Kidney capillary endothelial cell (primary cell): ENCODE measurements around the gene IRF4.

Source experiments
- DNase-seq: peaks from one replicate; pipeline ENCODE4 v3.0.0-alpha.2; 2018; ENCODE audit warnings: low spot score

The IRF4 gene

DNA sequence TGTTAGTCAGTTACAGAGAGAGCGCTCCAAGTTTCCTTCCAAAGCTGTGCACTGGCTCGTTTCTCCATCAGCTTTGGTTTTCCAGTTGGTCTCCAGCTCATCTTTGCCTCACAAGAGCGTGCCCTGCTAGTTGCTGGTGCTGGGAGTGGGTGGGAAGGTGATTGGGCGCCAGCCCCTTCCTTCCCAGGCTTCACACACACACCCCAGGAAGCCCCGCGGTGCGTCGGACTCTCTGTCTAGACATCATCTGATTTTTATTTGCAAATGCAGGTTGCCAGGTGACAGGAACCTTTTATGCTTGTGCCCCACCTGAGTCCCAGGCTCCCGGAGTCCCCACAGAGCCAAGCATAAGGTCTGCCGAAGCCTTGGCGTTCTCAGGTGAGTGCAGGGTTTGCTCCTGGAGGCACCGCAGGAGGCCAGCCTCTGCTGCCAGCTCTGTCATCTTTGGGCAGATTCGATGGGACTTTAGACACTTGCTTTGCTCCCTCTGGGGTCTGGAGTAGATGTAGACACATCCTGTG is 7.1 kb downstream of the IRF4 start:
- no peak for DNase-seq

DNA sequence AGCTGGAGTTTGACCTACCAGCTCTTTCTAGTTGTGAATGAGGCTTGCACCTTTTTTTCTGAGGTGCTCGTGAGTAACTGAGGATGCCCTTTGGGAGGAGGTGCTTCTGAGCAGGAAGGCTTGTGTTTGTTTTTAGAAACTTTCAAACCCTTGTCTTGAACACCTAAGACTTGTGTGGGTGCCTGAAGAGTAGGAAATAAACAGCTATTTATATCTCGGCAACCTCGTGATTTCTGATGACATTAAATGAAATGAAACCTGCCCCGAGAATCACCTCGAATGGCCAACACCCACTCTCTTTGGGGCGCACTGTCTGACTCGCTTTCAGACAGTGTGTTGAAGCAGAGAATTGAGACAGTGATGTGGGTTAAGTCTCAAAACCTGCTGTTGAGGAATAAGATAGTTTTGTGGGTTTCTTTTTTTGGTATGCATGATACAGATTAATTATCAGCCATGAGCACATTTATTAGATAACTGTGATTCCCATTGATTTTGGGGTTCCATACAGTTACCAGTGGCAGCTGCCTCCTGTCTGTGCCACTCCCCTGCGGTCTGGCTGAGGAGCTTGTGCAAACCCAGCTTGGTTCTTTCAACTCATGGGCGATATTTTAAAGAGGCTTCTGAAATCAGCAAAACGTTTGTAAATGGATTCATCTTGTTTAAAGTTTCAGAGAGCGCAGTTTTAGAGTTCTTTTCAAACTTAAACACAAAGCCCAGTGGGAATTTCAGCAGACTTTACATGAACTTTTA is 8.4 kb downstream of the IRF4 start:
- no peak for DNase-seq

DNA sequence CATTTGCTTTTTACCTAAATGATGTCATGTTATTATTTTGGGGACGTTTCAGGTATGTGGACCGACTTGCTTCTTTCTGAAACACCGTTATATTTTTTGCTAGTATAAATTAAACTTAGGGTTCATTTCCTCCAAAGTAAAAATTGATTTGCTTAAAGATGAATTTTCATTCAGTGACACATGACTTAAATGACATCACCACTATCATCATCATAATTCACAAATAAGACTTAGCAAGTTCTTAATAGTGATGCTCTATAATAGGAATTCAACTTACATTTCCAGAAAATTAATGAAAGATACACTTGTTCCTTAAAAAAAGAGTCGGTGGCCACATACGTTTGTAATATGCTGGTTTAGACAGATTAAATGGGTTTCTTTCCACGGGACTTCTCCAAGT is 9.3 kb downstream of the IRF4 start:
- DNase-seq: no peak

DNA sequence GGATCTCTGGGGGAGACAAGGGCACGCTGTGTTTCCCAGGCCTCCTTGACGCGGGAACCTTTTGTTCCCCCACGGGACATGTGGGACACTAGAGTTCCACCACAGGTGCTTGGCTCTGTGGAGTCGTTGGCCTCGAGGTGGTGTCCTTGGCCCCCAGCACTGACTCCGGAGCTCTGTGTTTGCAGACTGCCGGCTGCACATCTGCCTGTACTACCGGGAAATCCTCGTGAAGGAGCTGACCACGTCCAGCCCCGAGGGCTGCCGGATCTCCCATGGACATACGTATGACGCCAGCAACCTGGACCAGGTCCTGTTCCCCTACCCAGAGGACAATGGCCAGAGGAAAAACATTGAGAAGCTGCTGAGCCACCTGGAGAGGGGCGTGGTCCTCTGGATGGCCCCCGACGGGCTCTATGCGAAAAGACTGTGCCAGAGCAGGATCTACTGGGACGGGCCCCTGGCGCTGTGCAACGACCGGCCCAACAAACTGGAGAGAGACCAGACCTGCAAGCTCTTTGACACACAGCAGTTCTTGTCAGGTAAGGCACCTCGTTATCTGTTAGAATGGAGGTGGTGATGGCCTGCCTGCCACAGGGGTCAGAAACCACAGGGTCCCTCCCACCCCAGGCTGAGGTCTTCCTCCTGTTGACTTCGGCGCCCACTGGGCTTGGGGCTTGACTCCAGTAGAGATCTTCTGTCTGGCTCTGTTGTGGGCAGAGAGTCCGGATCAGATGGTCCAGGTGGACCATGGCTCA is 9.9 kb downstream of the IRF4 start:
- DNase-seq: no peak

DNA sequence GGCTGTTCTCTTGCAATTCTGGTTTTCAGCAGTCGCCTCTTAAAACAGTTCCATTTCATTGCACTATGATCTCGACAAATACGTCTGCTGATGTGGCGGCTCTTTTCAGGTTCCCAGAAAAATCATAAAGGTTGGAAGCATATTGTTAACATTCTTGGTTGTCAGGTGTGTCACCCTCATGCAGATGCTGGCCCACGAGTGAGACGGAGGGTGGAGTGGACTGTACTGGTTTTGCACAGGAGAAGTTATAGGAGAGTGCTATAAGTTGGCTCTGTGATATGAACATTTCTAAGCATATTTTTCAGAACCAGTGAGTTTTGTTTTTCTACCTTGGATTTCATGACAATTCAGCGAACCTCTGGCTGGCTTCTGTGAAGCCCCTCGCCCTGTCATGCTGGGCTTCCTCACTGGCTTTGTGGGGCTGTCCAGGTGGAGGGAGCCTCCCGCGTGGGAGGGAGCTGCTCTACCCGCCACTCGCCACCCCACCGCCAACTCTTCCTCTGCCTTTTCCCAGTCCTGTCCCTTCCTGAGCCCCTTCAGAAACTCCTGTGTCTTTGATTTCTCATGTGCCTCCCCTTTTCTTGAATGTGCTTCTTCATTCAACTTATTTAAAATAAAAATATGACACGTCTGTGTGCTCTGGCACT is 10.6 kb downstream of the IRF4 start:
- DNase-seq: no peak

DNA sequence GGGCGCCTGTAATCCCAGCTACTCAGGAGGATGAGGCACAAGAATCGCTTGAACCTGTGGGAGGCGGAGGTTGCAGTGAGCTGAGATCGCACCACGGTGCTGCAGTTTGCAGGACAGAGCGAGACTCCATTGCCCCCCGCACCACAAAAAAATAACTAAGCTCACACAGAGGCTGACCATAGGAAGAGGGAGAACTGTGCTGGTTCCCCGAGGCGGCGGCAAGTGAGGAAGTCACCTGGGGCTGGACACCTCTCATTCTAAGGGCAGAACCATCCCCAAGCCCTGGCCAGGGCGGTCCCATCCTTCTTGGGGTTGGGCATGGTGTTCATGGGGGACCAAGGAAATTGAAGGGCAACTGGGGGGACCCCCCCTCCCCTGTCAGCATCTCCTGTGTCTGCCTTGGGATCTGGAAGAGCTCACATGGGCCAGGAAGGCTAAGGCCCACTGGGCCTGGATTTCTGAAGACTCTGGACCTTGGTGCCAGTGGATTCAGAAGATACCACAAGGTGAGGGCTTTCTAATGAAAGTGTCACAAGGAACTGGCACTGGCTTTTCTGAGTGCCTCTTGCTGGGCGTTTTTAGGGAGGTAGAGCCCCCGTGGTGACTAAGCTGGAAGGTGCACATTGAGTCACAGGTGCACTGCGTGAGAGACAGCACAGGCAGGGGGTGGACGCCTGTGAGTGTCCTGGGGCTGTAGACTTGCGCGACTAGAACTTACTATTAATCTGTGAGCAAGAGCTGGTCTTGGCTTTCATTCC is 11.5 kb downstream of the IRF4 start:
- no peak for DNase-seq

DNA sequence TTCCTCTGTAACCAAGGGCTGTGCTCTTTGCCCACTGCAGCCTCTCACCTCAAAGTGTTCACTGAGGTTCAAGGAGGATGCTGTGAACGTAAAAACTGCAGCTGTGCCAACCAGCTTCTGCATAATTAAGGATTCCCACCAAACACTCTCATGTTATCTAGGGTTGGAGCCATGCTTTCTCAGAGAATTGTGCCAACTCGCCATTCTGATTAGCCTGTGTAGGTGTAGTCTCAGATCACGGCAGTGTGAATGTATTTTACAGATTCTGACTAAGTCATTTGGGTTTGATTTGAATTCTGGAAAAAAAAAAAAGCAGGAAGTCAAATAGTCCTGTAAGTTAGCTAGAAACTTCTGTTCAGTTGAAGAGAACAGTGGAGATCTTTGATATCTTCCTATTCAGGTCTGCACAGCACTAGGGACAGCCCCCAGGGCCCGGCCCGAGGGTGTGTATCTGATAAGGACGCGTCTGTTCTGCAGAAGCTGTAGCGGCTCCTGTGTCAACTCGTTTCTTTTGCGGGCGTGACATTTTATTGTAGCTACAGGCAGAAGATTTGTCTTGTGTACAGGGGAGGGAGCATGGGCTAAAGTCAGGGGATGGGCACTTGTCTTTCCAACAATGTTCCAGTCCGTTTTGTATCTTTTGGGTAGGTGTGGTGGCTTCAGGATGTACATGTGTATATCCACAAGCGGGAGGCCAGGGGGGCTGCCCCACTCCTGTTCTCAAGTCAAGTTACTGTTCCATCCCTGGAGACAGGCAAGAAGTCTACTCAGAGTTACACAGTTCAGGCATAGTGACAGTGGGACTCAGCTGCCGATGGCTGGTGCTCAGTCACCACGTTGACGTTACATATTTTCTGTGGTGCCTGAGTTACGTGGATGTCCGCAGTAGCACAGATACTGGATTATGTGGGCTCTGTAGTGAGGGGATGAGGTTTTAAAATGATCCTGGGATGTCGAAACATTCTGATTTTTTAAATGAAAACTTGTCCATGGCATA is 12.4 kb downstream of the IRF4 start:
- no peak for DNase-seq

DNA sequence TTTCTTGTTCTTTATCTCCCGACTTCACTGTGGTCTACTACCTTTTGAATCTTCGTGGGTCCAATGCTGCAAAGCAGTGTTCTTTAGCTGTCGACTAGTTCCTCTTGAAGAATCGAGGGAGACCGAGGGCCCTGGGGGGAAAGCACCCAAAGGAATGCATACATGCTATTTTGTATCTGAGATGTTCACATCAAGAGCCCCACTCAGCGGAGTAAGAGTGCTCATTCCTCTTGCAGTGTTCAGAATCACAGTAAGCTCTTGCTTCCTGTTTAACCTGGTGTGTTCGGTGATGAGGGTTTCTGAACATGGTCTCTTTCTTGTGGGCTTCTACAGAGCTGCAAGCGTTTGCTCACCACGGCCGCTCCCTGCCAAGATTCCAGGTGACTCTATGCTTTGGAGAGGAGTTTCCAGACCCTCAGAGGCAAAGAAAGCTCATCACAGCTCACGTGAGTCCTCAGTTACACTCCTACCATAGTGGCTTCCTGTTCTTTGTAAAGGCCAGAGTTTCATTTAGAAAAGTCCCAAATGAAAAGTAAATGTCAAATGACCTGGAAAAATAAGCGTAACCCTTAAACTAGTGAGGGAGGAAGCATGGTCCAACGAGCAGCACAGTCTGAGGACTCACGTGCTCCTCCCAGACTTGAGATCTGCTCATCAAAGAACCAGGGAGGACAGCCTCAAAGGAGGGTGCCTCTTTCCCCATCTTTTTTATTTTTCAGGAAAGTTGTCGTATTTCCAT is 13.3 kb downstream of the IRF4 start:
- DNase-seq: no peak

DNA sequence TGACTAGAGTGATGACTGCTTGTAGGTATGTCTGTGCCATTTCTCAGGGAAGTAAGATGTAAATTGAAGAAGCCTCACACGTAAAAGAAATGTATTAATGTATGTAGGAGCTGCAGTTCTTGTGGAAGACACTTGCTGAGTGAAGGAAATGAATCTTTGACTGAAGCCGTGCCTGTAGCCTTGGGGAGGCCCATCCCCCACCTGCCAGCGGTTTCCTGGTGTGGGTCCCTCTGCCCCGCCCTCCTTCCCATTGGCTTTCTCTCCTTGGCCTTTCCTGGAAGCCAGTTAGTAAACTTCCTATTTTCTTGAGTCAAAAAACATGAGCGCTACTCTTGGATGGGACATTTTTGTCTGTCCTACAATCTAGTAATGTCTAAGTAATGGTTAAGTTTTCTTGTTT is 16.6 kb downstream of the IRF4 start:
- no peak for DNase-seq

DNA sequence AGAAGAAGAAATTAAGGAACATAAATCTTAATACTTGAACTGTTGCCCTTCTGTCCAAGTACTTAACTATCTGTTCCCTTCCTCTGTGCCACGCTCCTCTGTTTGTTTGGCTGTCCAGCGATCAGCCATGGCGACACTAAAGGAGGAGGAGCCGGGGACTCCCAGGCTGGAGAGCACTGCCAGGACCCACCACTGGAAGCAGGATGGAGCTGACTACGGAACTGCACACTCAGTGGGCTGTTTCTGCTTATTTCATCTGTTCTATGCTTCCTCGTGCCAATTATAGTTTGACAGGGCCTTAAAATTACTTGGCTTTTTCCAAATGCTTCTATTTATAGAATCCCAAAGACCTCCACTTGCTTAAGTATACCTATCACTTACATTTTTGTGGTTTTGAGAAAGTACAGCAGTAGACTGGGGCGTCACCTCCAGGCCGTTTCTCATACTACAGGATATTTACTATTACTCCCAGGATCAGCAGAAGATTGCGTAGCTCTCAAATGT is 17.1 kb downstream of the IRF4 start:
- no peak for DNase-seq

DNA sequence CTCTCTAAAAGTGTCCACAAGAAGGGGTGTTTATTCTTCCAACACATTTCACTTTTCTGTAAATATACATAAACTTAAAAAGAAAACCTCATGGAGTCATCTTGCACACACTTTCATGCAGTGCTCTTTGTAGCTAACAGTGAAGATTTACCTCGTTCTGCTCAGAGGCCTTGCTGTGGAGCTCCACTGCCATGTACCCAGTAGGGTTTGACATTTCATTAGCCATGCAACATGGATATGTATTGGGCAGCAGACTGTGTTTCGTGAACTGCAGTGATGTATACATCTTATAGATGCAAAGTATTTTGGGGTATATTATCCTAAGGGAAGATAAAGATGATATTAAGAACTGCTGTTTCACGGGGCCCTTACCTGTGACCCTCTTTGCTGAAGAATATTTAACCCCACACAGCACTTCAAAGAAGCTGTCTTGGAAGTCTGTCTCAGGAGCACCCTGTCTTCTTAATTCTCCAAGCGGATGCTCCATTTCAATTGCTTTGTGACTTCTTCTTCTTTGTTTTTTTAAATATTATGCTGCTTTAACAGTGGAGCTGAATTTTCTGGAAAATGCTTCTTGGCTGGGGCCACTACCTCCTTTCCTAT is 17.9 kb downstream of the IRF4 start:
- DNase-seq: no peak

DNA sequence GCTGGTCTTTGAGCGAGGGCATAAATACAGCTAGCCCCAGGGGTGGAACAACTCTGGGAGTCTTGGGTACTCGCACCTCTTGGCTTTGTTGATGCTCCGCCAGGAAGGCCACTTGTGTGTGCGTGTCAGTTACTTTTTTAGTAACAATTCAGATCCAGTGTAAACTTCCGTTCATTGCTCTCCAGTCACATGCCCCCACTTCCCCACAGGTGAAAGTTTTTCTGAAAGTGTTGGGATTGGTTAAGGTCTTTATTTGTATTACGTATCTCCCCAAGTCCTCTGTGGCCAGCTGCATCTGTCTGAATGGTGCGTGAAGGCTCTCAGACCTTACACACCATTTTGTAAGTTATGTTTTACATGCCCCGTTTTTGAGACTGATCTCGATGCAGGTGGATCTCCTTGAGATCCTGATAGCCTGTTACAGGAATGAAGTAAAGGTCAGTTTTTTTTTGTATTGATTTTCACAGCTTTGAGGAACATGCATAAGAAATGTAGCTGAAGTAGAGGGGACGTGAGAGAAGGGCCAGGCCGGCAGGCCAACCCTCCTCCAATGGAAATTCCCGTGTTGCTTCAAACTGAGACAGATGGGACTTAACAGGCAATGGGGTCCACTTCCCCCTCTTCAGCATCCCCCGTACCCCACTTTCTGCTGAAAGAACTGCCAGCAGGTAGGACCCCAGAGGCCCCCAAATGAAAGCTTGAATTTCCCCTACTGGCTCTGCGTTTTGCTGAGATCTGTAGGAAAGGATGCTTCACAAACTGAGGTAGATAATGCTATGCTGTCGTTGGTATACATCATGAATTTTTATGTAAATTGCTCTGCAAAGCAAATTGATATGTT is 19.2 kb downstream of the IRF4 start:
- no peak for DNase-seq

DNA sequence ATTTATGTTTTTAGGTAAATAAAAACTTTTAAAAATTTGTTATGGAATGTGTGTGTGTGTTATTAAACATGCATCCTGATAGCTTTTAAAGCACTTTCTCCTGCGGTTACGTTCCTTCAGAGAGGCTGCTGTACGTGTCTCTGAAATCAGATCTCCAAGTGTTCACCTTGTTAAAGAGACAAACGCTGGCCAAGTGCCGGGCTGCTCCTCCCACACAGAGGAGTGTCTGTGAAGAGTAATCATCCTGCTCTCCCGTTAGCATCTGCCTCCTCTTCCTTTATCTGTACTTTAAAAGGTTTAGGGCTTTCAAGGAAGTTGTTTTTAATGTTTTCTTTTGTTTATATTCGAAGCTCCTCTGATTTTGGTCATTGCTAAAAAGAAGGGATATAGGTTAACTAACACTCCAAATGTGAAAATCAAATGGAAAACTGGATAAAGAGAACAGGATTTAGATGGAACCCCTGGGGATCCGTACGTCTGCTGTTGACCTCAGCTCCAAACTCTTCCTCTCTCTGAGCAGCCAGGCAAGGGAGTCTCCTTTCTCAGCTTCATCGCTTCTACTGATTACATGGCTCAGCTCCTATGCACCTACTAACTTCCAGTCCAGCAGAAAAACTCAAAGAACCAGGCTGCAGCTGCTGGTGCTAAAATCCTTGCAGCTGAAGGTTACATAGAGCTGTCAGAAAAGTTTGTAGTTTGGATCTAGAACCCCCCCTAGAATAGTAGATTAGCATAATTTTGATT is 20.0 kb downstream of the IRF4 start:
- DNase-seq: no peak

DNA sequence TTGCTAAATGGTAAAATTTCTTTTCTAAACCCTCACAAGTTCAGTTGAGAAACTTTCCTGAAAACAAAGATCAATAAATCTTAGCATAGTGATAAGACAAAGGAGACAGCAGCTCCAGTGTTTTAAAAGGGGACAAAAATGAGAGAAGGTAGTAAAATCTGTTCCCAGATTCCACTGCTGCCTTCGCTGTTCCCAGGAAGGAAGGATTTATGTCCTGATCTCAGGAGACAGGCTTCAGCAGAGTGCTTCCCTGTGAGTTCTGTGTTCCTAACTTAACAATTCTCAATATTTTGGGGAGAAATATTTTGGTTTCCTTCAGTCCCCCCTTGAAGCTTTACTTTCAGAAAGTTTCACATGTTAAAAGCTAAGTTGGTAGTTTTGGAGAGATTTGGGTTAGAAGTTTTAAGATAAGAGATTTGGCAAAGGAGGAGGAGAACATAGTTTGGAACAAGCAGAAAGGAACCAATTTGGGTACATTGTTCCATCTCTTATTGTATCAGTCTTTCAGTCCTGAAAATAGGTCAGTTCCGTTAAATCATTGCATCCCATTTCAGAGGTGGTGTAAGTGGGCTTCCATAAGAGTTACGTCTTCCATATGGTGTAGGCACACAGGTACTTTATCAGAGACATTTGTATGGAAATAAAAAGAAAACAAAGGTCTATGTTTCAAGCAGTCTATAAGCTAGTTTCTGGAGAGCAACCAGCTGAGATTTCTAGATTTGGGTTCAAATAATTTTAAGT is 20.8 kb downstream of the IRF4 start:
- DNase-seq: no peak

DNA sequence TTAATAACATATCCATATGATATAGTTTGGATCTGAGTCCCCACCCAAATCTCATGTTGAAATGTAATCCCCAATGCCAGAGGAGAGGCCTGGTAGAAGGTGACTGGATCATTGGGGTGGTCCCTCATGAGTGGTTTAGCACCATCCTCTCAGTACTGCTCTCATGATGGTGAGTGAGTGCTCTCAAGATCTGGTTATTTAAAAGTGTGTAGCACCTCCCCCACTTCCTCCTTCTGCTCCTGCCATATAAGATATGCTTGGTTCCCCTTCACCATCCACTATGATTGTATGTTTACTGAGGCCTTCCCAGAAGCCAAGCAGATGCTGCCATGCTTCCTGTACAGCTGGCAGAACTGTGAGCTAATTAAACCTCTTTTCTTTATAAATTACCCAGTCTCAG is 22.9 kb downstream of the IRF4 start:
- no peak for DNase-seq

DNA sequence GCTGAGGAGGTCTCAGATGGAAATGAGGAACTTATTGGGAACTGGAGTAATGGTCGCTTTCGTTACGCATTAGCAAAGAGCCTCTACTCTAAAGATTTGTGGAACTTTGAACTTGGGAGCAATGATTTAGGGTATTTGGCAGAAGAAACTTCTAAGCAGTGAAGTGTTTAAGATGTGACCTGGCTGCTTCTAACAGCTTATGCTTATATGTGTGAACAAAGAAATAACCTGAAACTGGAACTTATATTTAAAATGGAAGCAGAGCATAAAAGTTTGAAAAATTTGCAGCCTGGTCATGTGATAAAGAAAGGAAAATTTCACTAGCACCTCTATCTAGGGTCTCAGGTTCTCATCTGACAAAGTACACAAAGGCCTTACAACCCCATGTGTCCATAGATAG is 23.5 kb downstream of the IRF4 start:
- DNase-seq: no peak

DNA sequence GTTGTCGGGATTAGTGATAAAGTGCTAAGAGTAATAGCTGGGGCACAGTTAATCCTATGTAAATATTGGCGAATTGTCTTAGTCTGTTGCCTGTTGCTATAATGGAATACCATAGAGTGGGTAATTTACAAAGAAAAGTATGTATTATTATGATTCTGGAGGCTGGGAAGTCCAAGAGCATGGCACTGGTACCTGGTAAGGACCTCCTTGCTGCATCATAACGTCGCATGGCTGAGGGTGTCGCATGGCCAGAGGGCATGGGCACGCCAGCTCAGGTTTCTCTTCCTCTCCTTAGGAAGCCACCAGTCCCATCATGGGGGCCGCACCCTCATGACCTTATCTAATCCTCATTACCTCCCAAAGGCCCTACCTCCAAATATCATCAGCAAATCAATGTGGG is 29.7 kb downstream of the IRF4 start:
- no peak for DNase-seq
